ENCODE data around the gene FRMD4A. TPM values are rescaled to one million over a fixed set of nuclear protein-coding genes. Genes with fewer than 3 reads are reported as not detected.

The FRMD4A gene
- total RNA-seq, 2 experiments from 2014 or later: 0.30 to 0.35 TPM

DNA sequence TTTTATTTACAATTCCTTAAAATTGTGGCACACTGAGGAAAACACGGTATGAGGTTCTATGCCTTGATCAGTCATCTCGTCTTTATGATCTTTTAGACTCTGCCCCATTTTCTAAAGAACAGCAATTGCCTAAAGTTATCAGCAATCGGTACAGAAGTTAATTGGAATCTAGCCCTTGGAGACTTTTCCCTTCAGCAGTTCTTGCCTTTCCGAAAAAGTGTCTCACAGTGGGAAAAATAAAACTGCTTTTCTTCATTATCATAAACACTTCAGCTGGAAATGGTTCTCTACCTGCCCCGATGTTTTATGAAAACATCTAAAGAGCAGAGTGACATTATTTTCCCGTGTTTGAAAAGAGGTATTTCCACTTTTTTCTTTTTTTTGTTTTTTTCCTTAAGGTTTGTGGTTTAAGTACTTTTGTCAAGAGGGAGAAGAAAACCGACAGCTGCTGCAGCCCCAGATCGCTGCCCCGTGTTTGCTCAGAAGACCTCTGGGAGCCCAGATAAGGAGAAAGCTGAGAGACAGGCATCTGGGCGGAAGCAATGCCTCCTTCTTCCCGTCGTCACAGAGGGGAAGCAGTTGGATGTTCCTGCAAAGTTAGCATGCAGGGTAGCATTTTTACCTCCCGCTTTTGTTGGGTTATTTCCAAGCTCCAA lies 149.7 kb downstream of the FRMD4A start:
- no peak overlapping the region for H3K27ac Mint-ChIP-seq
- no peak for DNase-seq
- ChIA-PET POLR2A (interaction anchor here (1.1 kb wide), 1 partner anchor 171 kb away, joined by 3 read pairs; no protein-coding TSS in a partner anchor), CTCF (no interaction called here)
- peaks cover 3% of the 10 kb centered on the region for H3K36me3 Mint-ChIP-seq (ENCODE audit: low read depth)
- no peaks in the 10 kb centered on the region for H3K9me3 Mint-ChIP-seq
- no peak overlapping the region for H3K4me3 Mint-ChIP-seq
- H3K4me1 Mint-ChIP-seq: peaks cover 21% of the 10 kb centered on the region
- H3K27me3 Mint-ChIP-seq: peaks cover 59% of the 10 kb centered on the region

GRCh38 chr10:14179251-14179650 lies 151.5 kb downstream of the FRMD4A start:
- Mint-ChIP-seq H3K36me3 (ENCODE audit: low read depth) (no peaks in the 10 kb centered on the region), H3K27ac (no peak overlapping the region), H3K27me3 (peaks cover 75% of the 10 kb centered on the region), H3K4me3 (no peak overlapping the region), H3K4me1 (peaks cover 9% of the 10 kb centered on the region), H3K9me3 (no peaks in the 10 kb centered on the region)
- DNase-seq: no peak
- CTCF ChIA-PET: no interaction called here
- POLR2A ChIA-PET: no interaction called here

DNA sequence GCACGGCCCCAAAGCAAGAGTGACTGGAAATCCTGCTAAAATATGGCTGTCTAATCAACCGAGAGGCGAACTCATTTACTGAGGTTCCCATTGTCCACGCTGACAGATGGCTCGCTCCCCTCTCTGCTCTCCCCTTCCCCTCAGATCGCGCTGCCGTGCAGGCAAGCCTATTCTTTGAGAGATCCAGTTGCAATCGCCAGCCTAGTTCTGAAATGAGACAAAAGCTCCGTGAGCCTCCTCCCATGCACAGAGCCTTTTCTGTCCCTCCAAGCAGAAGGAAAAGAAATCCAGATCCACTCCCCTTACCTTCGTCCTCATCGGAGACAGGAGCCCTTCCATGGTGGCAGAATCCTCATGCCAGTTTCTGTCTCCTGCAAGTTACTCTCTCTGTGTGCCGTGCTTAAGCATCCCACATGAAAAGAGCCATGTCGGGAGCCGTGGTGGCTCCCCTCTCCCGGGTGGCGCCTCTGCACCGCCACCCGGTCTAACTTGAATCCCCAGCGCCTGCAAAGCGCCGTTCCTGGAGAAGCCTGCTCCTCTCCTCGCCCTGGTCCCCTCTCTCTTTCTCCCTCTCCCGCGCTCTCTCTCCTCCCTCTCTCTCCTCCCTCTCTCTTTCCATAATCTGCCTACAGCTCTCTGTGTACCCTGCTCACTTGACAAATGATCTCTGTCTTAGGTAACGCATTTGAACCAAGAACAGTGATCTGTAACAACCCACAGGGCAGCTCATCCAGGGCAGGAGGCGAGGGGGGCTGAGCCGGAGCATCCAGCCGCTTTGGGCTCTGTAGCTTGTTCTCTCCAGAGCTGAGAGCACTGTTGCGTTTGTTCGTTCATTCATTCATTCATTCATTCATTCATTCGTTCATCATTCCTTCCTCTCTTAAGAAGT lies 156.8 kb downstream of the FRMD4A start:
- Mint-ChIP-seq H3K4me3 (peak overlapping the region; percentile 54), H3K4me1 (peaks cover 15% of the 10 kb centered on the region), H3K9me3 (no peaks in the 10 kb centered on the region), H3K36me3 (ENCODE audit: low read depth) (no peaks in the 10 kb centered on the region), H3K27ac (no peak overlapping the region), H3K27me3 (peaks cover 83% of the 10 kb centered on the region)
- ChIA-PET POLR2A (interaction anchor here (3.4 kb wide), 1 partner anchor 11 kb away, joined by 50 read pairs; no protein-coding TSS in a partner anchor), CTCF (interaction anchor here (1.1 kb wide), 1 partner anchor 22 kb away, joined by 3 read pairs; no protein-coding TSS in a partner anchor)
- peak; percentile 19 for DNase-seq

DNA sequence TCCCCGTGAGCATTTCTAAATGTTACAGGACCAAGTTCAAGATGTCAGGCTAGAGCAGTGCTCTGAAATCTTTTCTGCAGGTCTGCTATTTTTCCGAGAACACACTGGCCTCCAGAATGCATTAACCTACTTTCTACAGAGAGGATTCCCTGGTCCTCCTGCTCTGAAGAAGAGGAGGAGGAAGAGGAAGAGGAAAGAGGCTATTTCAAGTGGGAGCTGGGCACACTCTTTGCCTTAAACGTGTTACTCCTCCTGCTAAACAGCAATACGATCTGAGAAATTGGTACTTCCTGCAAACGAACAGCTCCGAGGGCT lies 157.4 kb downstream of the FRMD4A start:
- no peaks in the 10 kb centered on the region for H3K9me3 Mint-ChIP-seq
- no peaks in the 10 kb centered on the region for H3K36me3 Mint-ChIP-seq (ENCODE audit: low read depth)
- DNase-seq: no peak
- ChIA-PET POLR2A (interaction anchor here (1.2 to 3.4 kb wide), 2 partner anchors 12 to 15 kb away, joined by 3 to 50 read pairs; no protein-coding TSS in a partner anchor), CTCF (interaction anchor here (1.1 kb wide), 1 partner anchor 23 kb away, joined by 3 read pairs; no protein-coding TSS in a partner anchor)
- H3K4me1 Mint-ChIP-seq: peaks cover 15% of the 10 kb centered on the region
- H3K27me3 Mint-ChIP-seq: peaks cover 86% of the 10 kb centered on the region
- no peak overlapping the region for H3K27ac Mint-ChIP-seq
- peak overlapping the region; percentile 54 for H3K4me3 Mint-ChIP-seq

DNA sequence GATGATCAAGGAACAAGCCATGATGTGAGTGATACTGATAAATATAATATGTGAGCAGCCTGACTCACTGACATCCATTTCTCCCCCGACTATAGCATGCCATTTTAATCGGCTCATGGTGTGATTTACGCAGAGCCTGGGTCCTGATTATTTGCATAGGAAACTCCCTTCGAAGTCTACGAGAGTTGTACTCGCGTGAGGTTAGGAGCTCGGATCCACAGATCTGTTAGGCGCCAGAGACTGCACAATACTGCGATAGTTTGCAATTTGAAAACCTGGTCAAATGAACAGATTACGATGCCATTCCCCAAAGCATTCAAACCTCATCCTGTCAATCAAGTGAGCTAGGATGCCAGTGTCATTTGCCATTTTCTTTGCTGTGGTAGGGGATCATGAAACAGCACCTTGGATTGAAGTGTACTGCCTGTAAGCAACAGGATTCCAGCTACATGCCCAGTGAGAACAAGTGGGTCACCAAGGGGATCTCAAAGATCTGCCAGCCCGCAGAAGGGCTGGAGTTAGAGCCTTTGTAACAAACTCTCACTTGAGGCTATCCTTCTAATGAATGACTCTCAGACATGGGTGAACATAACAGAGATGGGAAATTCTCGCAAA lies 158.3 kb downstream of the FRMD4A start:
- CTCF ChIA-PET: interaction anchor here (1.1 kb wide), 1 partner anchor 24 kb away, joined by 3 read pairs; no protein-coding TSS in a partner anchor
- POLR2A ChIA-PET: interaction anchor here (1.2 to 3.4 kb wide), 2 partner anchors 13 to 16 kb away, joined by 3 to 50 read pairs; no protein-coding TSS in a partner anchor
- H3K36me3 Mint-ChIP-seq (ENCODE audit: low read depth): no peaks in the 10 kb centered on the region
- peaks cover 91% of the 10 kb centered on the region for H3K27me3 Mint-ChIP-seq
- H3K4me3 Mint-ChIP-seq: no peak overlapping the region
- no peaks in the 10 kb centered on the region for H3K9me3 Mint-ChIP-seq
- H3K4me1 Mint-ChIP-seq: peaks cover 15% of the 10 kb centered on the region
- no peak overlapping the region for H3K27ac Mint-ChIP-seq
- DNase-seq: no peak

- Mint-ChIP-seq H3K4me1 (peaks cover 15% of the 10 kb centered on the region), H3K27me3 (peaks cover 83% of the 10 kb centered on the region), H3K4me3 (no peak overlapping the region), H3K27ac (no peak overlapping the region), H3K36me3 (ENCODE audit: low read depth) (no peaks in the 10 kb centered on the region), H3K9me3 (no peaks in the 10 kb centered on the region)
- CTCF ChIA-PET: no interaction called here
- no peak for DNase-seq
- POLR2A ChIA-PET: no interaction called here
Measured at GRCh38 chr10:14171336-14171735, 159.4 kb downstream of the FRMD4A start.

DNA sequence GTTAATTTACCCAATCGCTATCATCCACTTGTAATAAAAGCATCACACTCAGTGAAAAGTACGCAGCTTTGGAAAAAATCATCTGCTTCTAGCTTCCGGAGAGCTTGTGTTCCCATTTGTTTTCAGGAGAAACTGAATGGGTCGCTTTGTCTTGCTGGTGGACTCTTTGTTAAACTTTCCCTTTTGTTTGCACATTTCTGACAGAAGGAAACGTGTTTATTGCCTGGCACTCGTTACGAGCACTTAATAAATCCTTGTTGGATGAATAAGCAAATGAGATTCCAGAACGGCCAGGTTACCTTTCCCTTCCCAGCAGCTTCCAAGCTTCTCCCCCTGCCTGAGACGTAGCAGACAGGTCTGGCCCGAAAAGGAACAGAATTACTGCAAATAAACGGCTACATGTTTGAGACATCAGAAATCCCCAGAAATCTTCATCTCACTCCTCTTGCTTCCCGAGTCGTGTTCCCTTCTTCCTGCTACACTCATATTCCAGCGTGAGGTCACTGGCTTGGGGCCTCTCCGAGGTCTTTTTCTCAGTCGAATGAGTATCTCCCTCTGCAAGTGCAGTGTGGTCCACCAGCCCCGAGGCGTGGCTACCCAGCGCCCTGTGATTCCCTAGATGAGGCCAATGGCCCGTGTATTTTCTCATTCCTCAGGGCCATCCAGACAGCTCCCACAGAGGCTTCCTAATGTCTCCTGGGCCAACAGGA lies 167.2 kb downstream of the FRMD4A start:
- ChIA-PET CTCF (no interaction called here), POLR2A (no interaction called here)
- Mint-ChIP-seq H3K4me3 (no peak overlapping the region), H3K27me3 (peaks cover 35% of the 10 kb centered on the region), H3K36me3 (ENCODE audit: low read depth) (no peaks in the 10 kb centered on the region), H3K27ac (no peak overlapping the region), H3K4me1 (no peaks in the 10 kb centered on the region), H3K9me3 (no peaks in the 10 kb centered on the region)
- DNase-seq: no peak

- ChIA-PET POLR2A (interaction anchor here (1.2 kb wide), 1 partner anchor 22 kb away, joined by 4 read pairs; no protein-coding TSS in a partner anchor), CTCF (interaction anchor here (0.7 kb wide), 1 partner anchor 571 kb away, joined by 3 read pairs; no protein-coding TSS in a partner anchor)
- no peak overlapping the region for H3K27ac Mint-ChIP-seq
- peaks cover 31% of the 10 kb centered on the region for H3K27me3 Mint-ChIP-seq
- no peaks in the 10 kb centered on the region for H3K9me3 Mint-ChIP-seq
- no peak overlapping the region for H3K4me3 Mint-ChIP-seq
- no peaks in the 10 kb centered on the region for H3K36me3 Mint-ChIP-seq (ENCODE audit: low read depth)
- H3K4me1 Mint-ChIP-seq: no peaks in the 10 kb centered on the region
- DNase-seq: no peak
Measured at GRCh38 chr10:14162629-14163344, 167.9 kb downstream of the FRMD4A start.

DNA sequence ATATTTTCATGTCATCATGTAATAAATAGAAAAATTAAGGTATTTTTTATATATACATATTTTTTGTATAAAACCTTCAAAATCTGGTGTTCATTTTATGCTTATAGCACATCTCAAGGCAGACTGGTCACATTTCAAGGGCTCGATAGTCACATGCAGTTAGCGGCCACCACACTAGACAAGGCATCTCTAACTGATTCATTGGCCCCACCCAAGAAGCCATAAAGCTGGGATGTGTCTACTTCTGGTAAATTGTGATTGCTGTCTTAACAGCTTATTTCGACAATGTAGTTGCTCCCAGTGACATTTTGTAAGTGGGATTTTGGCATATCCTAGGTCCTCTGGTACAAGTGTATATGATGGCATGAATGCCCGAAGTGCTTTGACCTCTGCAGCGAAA lies 168.7 kb downstream of the FRMD4A start:
- no peak overlapping the region for H3K27ac Mint-ChIP-seq
- no peaks in the 10 kb centered on the region for H3K36me3 Mint-ChIP-seq (ENCODE audit: low read depth)
- H3K27me3 Mint-ChIP-seq: peaks cover 29% of the 10 kb centered on the region
- ChIA-PET CTCF (no interaction called here), POLR2A (interaction anchor here (1.2 kb wide), 1 partner anchor 23 kb away, joined by 4 read pairs; no protein-coding TSS in a partner anchor)
- DNase-seq: no peak
- no peak overlapping the region for H3K4me3 Mint-ChIP-seq
- no peaks in the 10 kb centered on the region for H3K9me3 Mint-ChIP-seq
- no peaks in the 10 kb centered on the region for H3K4me1 Mint-ChIP-seq

GRCh38 chr10:14160299-14160698 lies 170.4 kb downstream of the FRMD4A start:
- POLR2A ChIA-PET: no interaction called here
- H3K4me1 Mint-ChIP-seq: no peaks in the 10 kb centered on the region
- no peak overlapping the region for H3K27ac Mint-ChIP-seq
- no peak for DNase-seq
- no peak overlapping the region for H3K4me3 Mint-ChIP-seq
- H3K9me3 Mint-ChIP-seq: no peaks in the 10 kb centered on the region
- CTCF ChIA-PET: interaction anchor here (1.4 kb wide), 1 partner anchor 377 kb away, joined by 4 read pairs; no protein-coding TSS in a partner anchor
- no peaks in the 10 kb centered on the region for H3K36me3 Mint-ChIP-seq (ENCODE audit: low read depth)
- peaks cover 29% of the 10 kb centered on the region for H3K27me3 Mint-ChIP-seq

- Mint-ChIP-seq H3K4me3 (no peak overlapping the region), H3K4me1 (no peaks in the 10 kb centered on the region), H3K36me3 (ENCODE audit: low read depth) (no peaks in the 10 kb centered on the region), H3K27ac (no peak overlapping the region), H3K27me3 (peaks cover 25% of the 10 kb centered on the region), H3K9me3 (no peaks in the 10 kb centered on the region)
- no peak for DNase-seq
- ChIA-PET CTCF (interaction anchor here (0.6 kb wide), 1 partner anchor 27 kb away, joined by 3 read pairs; no protein-coding TSS in a partner anchor), POLR2A (no interaction called here)
Measured at GRCh38 chr10:14158575-14158974, 172.1 kb downstream of the FRMD4A start.

GRCh38 chr10:14156104-14156503 lies 174.6 kb downstream of the FRMD4A start:
- H3K36me3 Mint-ChIP-seq (ENCODE audit: low read depth): no peaks in the 10 kb centered on the region
- no peak for DNase-seq
- H3K27ac Mint-ChIP-seq: no peak overlapping the region
- ChIA-PET POLR2A (no interaction called here), CTCF (no interaction called here)
- H3K27me3 Mint-ChIP-seq: peaks cover 17% of the 10 kb centered on the region
- no peak overlapping the region for H3K4me3 Mint-ChIP-seq
- H3K4me1 Mint-ChIP-seq: no peaks in the 10 kb centered on the region
- no peaks in the 10 kb centered on the region for H3K9me3 Mint-ChIP-seq

Data from activated CD4-positive, alpha-beta memory T cell treated with anti-CD3 and anti-CD28 coated beads, Interleukin-2, amount 10 ng/mL, durations not matched to agents 7 days and 5 days (primary cell).